PC-9 (cell line): ENCODE data around the gene SERTAD1.

Experiments used
- EZH2 ChIP-seq: fragments of 200-600 bp; sonication (generic); IDR thresholded peaks from 2 replicates; pipeline ENCODE4 v1.8.0; 2017; ENCODE audit warnings: antibody characterized with exemption, low read depth
- TF ChIP-seq, protein P1 (sequence below): fragments of 200-600 bp; sonication (generic); conservative IDR thresholded peaks from 2 replicates; pipeline ENCODE4 v1.6.1; 2017; ENCODE audit warnings: mixed run types, antibody characterized with exemption, mild to moderate bottlenecking, moderate library complexity

GRCh38 chr19:40452016-40452415 is 26.2 kb upstream of the SERTAD1 start:
- TF ChIP-seq, protein P1, sequence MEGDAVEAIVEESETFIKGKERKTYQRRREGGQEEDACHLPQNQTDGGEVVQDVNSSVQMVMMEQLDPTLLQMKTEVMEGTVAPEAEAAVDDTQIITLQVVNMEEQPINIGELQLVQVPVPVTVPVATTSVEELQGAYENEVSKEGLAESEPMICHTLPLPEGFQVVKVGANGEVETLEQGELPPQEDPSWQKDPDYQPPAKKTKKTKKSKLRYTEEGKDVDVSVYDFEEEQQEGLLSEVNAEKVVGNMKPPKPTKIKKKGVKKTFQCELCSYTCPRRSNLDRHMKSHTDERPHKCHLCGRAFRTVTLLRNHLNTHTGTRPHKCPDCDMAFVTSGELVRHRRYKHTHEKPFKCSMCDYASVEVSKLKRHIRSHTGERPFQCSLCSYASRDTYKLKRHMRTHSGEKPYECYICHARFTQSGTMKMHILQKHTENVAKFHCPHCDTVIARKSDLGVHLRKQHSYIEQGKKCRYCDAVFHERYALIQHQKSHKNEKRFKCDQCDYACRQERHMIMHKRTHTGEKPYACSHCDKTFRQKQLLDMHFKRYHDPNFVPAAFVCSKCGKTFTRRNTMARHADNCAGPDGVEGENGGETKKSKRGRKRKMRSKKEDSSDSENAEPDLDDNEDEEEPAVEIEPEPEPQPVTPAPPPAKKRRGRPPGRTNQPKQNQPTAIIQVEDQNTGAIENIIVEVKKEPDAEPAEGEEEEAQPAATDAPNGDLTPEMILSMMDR = no peak
- no peak for TF ChIP-seq EZH2
